Measurements from ENCODE around the gene MRPL16. TPM values are rescaled to one million over a fixed set of nuclear protein-coding genes. Genes with fewer than 3 reads are reported as not detected.

Gene MRPL16
- total and polyA plus RNA-seq, 4 donors = 24.9 to 54.9 (median 39.6) TPM

GRCh38 chr11:59760771-59761170 lies 49.8 kb downstream of the MRPL16 start:
- H3K9ac ChIP-seq (ENCODE audit: low read depth in 1 of 2, low read length in 2 of 2) = no peak overlapping the region
- peaks cover 0 to 9% (median under 1%) of the 10 kb centered on the region in 4 donors for H3K4me1 ChIP-seq (ENCODE audit: control insufficient read depth in 4 of 4, insufficient read depth in 4 of 4, low read length in 3 of 4)
- no peak overlapping the region for H3K27ac ChIP-seq (ENCODE audit: low read depth in 1 of 2, low read length in 2 of 2)
- H3K36me3 ChIP-seq (ENCODE audit: control insufficient read depth in 4 of 4, insufficient read depth in 3 of 4, low read depth in 1 of 4, low read length in 3 of 4) = peaks cover 0 to 3% (median 0%) of the 10 kb centered on the region in 4 donors
- no peaks in the 10 kb centered on the region for H3K9me3 ChIP-seq (ENCODE audit: control insufficient read depth in 4 of 4, low read length in 3 of 4)
- H3K27me3 ChIP-seq (ENCODE audit: control insufficient read depth in 4 of 4, insufficient read depth in 4 of 4, low read length in 3 of 4) = no peaks in the 10 kb centered on the region
- TF ChIP-seq RXRA (IDR thresholded peaks at IDR 0.05) (no peak), FOXA1 (IDR thresholded peaks at IDR 0.05) (no peak), SP1 (IDR thresholded peaks at IDR 0.05) (no peak), JUND (IDR thresholded peaks at IDR 0.05) (no peak), HNF4G (IDR thresholded peaks at IDR 0.05) (no peak), REST (IDR thresholded peaks at IDR 0.05) (no peak), FOXA2 (IDR thresholded peaks at IDR 0.05) (no peak), RAD21 (IDR thresholded peaks at IDR 0.05) (no peak)
- DNase-seq (ENCODE audit: low spot score) = no peak
- WGBS = 91% methylated on average over 4 of the region's 4 CpGs
- H3K4me3 ChIP-seq (ENCODE audit: low read depth in 1 of 3, low read length in 3 of 3) = no peak overlapping the region

- no peaks in the 10 kb centered on the region for H3K9me3 ChIP-seq (ENCODE audit: control insufficient read depth in 4 of 4, low read length in 3 of 4)
- no peak for DNase-seq (ENCODE audit: low spot score)
- H3K27ac ChIP-seq (ENCODE audit: low read depth in 1 of 2, low read length in 2 of 2) = no peak overlapping the region
- peaks cover 0 to 3% (median 0%) of the 10 kb centered on the region in 4 donors for H3K36me3 ChIP-seq (ENCODE audit: control insufficient read depth in 4 of 4, insufficient read depth in 3 of 4, low read depth in 1 of 4, low read length in 3 of 4)
- no peak overlapping the region for H3K4me3 ChIP-seq (ENCODE audit: low read depth in 1 of 3, low read length in 3 of 3)
- no peaks in the 10 kb centered on the region for H3K27me3 ChIP-seq (ENCODE audit: control insufficient read depth in 4 of 4, insufficient read depth in 4 of 4, low read length in 3 of 4)
- TF ChIP-seq JUND (IDR thresholded peaks at IDR 0.05) (no peak), ZBTB33 (IDR thresholded peaks at IDR 0.05) (no peak), YY1 (IDR thresholded peaks at IDR 0.05) (no peak), GABPA (IDR thresholded peaks at IDR 0.05 in 1 of 2, conservative IDR thresholded peaks at IDR 0.05 in 1 of 2) (no peak), RXRA (IDR thresholded peaks at IDR 0.05) (no peak), NR2F2 (IDR thresholded peaks at IDR 0.05) (no peak), MAX (IDR thresholded peaks at IDR 0.05) (no peak), RAD21 (IDR thresholded peaks at IDR 0.05) (no peak), EGR1 (IDR thresholded peaks at IDR 0.05; ENCODE audit: low read depth in 2 of 2) (no peak), ATF3 (IDR thresholded peaks at IDR 0.05) (no peak), SP1 (IDR thresholded peaks at IDR 0.05) (no peak), TAF1 (conservative IDR thresholded peaks at IDR 0.05) (no peak), FOXA1 (IDR thresholded peaks at IDR 0.05) (no peak), HNF4A (conservative IDR thresholded peaks at IDR 0.05) (no peak), REST (IDR thresholded peaks at IDR 0.05) (no peak), HNF4G (IDR thresholded peaks at IDR 0.05) (no peak), CTCF (IDR thresholded peaks at IDR 0.05; ENCODE audit: low read depth, low read length, missing input control) (no peak), FOXA2 (IDR thresholded peaks at IDR 0.05) (no peak)
- 87% methylated on average over 4 of the region's 4 CpGs for WGBS
- no peak overlapping the region for H3K9ac ChIP-seq (ENCODE audit: low read depth in 1 of 2, low read length in 2 of 2)
- H3K4me1 ChIP-seq (ENCODE audit: control insufficient read depth in 4 of 4, insufficient read depth in 4 of 4, low read length in 3 of 4) = peaks cover 0 to 12% (median 2%) of the 10 kb centered on the region in 4 donors
Observed at GRCh38 chr11:59759900-59760299, 50.7 kb downstream of the MRPL16 start.

Data from liver (tissue), 9 donors.